ENCODE measurements around the gene LNX1. TPM values are rescaled to one million over a fixed set of nuclear protein-coding genes. Genes with fewer than 3 reads are reported as not detected.

LNX1 gene
- total and polyA plus RNA-seq, 2 donors: 1.6 to 6.4 TPM

Other genes with a start within 250 kb of the LNX1 start
- 12.1 TPM for gene SCFD2, start 225.4 kb downstream of the LNX1 start, total RNA-seq
- gene SCFD2, start 225.4 kb downstream of the LNX1 start, polyA plus RNA-seq: 5.0 TPM
- 66.4 TPM for gene FIP1L1, start 213.8 kb downstream of the LNX1 start, total RNA-seq
- 68.0 TPM for gene FIP1L1, start 213.8 kb downstream of the LNX1 start, polyA plus RNA-seq

Data from thymus (tissue), 2 donors.